Measurements from ENCODE around the gene SEC11A.

DNA sequence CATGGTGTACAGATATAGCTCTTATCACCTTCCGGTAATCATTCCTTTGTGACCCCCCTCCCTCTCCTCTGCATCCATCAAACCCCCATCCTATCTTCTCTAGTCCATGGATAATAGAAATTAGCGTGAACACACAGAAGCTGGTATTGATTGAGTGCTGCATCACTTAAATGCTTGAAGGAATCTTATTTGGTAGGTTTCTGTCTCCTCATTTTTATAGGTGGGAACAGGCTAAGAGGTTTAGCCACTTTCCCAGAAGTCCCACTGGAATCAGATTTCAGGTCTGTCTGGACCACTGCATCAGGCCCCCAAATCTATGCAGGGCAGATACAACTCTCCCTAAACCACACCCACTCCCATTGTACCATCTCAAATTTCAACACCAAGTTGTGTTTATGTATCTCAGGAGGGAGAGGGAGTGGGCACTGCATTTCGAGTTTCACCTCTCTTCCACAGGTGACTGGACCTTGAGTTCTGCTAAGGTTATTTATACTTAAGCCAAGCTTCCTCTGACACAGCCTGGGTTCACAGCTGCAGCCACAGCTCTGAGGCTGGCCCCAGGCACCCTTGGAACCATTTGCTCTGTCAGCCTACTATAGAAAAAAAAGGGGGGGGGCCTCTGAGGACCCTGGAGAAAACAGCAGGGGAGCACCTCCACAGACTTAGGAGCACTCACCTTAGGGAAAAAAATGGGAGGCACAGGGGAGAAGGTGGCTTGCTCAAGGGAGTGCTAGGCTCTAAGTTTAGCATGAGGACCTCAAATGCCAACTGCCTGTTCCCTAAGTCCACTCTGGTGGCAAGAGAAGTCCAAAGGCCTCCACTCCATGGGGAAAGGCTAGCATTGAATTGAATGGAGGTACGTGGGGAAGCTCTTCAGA is 55.8 kb downstream of the SEC11A start:
- TF ChIP-seq, protein P1, sequence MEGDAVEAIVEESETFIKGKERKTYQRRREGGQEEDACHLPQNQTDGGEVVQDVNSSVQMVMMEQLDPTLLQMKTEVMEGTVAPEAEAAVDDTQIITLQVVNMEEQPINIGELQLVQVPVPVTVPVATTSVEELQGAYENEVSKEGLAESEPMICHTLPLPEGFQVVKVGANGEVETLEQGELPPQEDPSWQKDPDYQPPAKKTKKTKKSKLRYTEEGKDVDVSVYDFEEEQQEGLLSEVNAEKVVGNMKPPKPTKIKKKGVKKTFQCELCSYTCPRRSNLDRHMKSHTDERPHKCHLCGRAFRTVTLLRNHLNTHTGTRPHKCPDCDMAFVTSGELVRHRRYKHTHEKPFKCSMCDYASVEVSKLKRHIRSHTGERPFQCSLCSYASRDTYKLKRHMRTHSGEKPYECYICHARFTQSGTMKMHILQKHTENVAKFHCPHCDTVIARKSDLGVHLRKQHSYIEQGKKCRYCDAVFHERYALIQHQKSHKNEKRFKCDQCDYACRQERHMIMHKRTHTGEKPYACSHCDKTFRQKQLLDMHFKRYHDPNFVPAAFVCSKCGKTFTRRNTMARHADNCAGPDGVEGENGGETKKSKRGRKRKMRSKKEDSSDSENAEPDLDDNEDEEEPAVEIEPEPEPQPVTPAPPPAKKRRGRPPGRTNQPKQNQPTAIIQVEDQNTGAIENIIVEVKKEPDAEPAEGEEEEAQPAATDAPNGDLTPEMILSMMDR (IDR thresholded peaks at IDR 0.05), result no peak
- no peak for TF ChIP-seq EZH2 (IDR thresholded peaks at IDR 0.05; ENCODE audit: borderline replicate concordance, insufficient read depth, low read depth, low read length, poor library complexity, severe bottlenecking)
